Caco-2 (cell line): Measurements from ENCODE around the gene TACC3. TPM values are rescaled to one million over a fixed set of nuclear protein-coding genes. Genes with fewer than 3 reads are reported as not detected.

ENCODE experiments used
- BruUV-seq: library from RNA; stranded (reverse); fragments of 400-500 nt; replicated peaks from 2 replicates; lab custom pipeline; 2021; lab: Mats Ljungman, UMichigan
- CTCF ChIA-PET: fragments of 300-600 bp; sonication (Branson Sonifier 250); formaldehyde crosslinking; loops from one replicate; lab custom pipeline; 2022; ENCODE audit warnings: antibody characterized with exemption; lab: Charles Lee
- POLR2A ChIA-PET: fragments of 300-600 bp; sonication (Branson Sonifier 250); formaldehyde crosslinking; loops from one replicate; lab custom pipeline; 2022; ENCODE audit warnings: antibody characterized with exemption; lab: Charles Lee
- DNase-seq, 2 experiments: peaks; one replicate each; pipeline versions ENCODE4 v3.0.0 to v3.0.0-alpha.2; 2020 to 2022
- H3K27me3 ChIP-seq: replicated peaks from 2 replicates; pipeline ENCODE4 v1.6.0; 2011; ENCODE audit warnings: low read length; ENCODE audit not compliant: control insufficient read depth, insufficient read depth
- H3K36me3 ChIP-seq: 2 replicates; pipeline ENCODE4 v1.5.1; 2011; ENCODE audit warnings: low read length; ENCODE audit not compliant: control insufficient read depth, insufficient read depth
- H3K4me1 ChIP-seq: fragments of 250-450 bp; sonication (Bioruptor Pico); 2 replicates; pipeline ENCODE4 v1.5.1; 2020; ENCODE audit warnings: mild to moderate bottlenecking
- H3K4me3 ChIP-seq: 2 replicates; pipeline ENCODE4 v1.5.1; 2011; ENCODE audit warnings: low read depth, mild to moderate bottlenecking, control low read depth, low read length
- H3K9me3 ChIP-seq: fragments of 250-450 bp; sonication (Bioruptor Pico); 2 replicates; pipeline ENCODE4 v1.5.1; 2020; ENCODE audit warnings: mild to moderate bottlenecking, moderate library complexity
- H3K27ac Mint-ChIP-seq: one replicate; pipeline ENCODE4 v1.8.0; 2022; ENCODE audit warnings: mixed read lengths; ENCODE audit not compliant: unreplicated experiment
- H3K27me3 Mint-ChIP-seq: one replicate; pipeline ENCODE4 v1.8.0; 2022; ENCODE audit warnings: mixed read lengths; ENCODE audit not compliant: insufficient read depth, unreplicated experiment
- H3K36me3 Mint-ChIP-seq: one replicate; pipeline ENCODE4 v1.8.0; 2022; ENCODE audit warnings: mild to moderate bottlenecking, mixed read lengths; ENCODE audit not compliant: insufficient read depth, unreplicated experiment
- H3K4me1 Mint-ChIP-seq: one replicate; pipeline ENCODE4 v1.8.0; 2022; ENCODE audit warnings: low read depth, mixed read lengths; ENCODE audit not compliant: unreplicated experiment
- H3K4me3 Mint-ChIP-seq: one replicate; pipeline ENCODE4 v1.8.0; 2022; ENCODE audit warnings: mild to moderate bottlenecking, moderate library complexity, mixed read lengths; ENCODE audit not compliant: unreplicated experiment
- H3K9me3 Mint-ChIP-seq: one replicate; pipeline ENCODE4 v1.8.0; 2022; ENCODE audit warnings: mixed read lengths; ENCODE audit not compliant: unreplicated experiment
- intact Hi-C: fragments of 100-400 bp; cut with micrococcal nuclease; formaldehyde crosslinking; loops from one replicate; pipeline ENCODE4 v1.10.0; 2022; ENCODE audit not compliant: unreplicated experiment
- total RNA-seq: library from RNA; stranded (reverse); gene quantifications from 2 replicates; pipeline ENCODE4 v1.2.3, GENCODE V29; 2022
- TF ChIP-seq, protein P1 (sequence below), 2 experiments: fragments of 200-600 bp in 1 of 2; IDR thresholded peaks; 1 replicate in 1 of 2; 2 replicates in 1 of 2; pipeline versions ENCODE4 v1.5.1 to v1.8.0; 2011 to 2022; ENCODE audit warnings: antibody characterized with exemption in 1 of 2, control low read depth in 1 of 2, inconsistent platforms in 1 of 2, low read depth in 1 of 2, low read length in 1 of 2, mild to moderate bottlenecking in 1 of 2, moderate library complexity in 1 of 2; ENCODE audit not compliant: insufficient read depth in 1 of 2, severe bottlenecking in 1 of 2, unreplicated experiment in 1 of 2

The TACC3 gene
- total RNA-seq, 1 experiment from 2014 or later = 106 TPM

DNA sequence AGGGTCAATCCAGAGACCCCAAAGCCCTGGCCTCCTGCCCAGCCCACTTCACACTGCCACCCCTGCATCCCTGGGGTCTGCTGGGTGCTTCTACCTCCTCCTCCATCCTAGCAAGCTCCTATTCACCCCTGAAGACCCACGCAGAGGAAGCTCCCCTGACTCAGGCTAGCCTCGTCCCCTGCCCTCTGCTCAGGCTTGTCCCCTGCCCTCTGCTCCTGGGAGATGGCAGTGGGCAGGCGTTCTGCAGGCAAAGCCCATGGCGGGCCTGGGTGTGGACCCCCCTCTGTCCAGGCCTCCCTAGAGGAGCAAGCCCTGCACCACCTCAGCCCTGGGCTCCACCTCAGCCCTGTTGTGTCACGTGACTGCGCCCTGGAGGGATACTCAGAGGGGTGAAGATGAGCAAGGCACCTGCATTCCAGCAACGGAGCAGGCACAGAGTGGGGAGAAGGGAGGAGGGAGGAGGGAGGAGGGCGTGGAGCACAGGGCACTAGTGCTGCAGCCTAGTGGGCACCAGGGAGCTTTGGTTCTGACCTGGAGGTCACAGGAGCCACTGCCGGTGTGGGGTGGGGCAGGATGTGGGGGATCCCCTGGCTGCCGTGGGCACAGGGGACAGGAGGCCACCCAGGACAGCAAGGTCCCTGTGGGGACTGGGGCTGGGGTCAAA is 44.2 kb downstream of the TACC3 start:
- POLR2A ChIA-PET = interaction anchor here (0.6 kb wide), 1 partner anchor 36 kb away, joined by 3 read pairs; no protein-coding TSS in a partner anchor
- BruUV-seq = no TSS peak
- H3K27me3 Mint-ChIP-seq = no peaks in the 10 kb centered on the region
- no peak overlapping the region for H3K4me3 ChIP-seq
- no peaks in the 10 kb centered on the region for H3K9me3 Mint-ChIP-seq
- peak; percentile 41 to 63 for DNase-seq
- CTCF ChIA-PET = interaction anchor here (0.6 to 0.9 kb wide), 2 partner anchors 14 to 17 kb away, joined by 3 to 4 read pairs; no protein-coding TSS in a partner anchor
- intact Hi-C loops = no loop called here
- no peak overlapping the region for H3K27ac Mint-ChIP-seq
- H3K36me3 Mint-ChIP-seq = peaks cover 6% of the 10 kb centered on the region
- no peaks in the 10 kb centered on the region for H3K9me3 ChIP-seq
- peak overlapping the region; percentile 36 for H3K4me3 Mint-ChIP-seq
- no peaks in the 10 kb centered on the region for H3K27me3 ChIP-seq
- no peaks in the 10 kb centered on the region for H3K36me3 ChIP-seq
- H3K4me1 ChIP-seq = peaks cover 41% of the 10 kb centered on the region
- TF ChIP-seq, protein P1, sequence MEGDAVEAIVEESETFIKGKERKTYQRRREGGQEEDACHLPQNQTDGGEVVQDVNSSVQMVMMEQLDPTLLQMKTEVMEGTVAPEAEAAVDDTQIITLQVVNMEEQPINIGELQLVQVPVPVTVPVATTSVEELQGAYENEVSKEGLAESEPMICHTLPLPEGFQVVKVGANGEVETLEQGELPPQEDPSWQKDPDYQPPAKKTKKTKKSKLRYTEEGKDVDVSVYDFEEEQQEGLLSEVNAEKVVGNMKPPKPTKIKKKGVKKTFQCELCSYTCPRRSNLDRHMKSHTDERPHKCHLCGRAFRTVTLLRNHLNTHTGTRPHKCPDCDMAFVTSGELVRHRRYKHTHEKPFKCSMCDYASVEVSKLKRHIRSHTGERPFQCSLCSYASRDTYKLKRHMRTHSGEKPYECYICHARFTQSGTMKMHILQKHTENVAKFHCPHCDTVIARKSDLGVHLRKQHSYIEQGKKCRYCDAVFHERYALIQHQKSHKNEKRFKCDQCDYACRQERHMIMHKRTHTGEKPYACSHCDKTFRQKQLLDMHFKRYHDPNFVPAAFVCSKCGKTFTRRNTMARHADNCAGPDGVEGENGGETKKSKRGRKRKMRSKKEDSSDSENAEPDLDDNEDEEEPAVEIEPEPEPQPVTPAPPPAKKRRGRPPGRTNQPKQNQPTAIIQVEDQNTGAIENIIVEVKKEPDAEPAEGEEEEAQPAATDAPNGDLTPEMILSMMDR (IDR thresholded peaks at IDR 0.05; ENCODE audit: insufficient read depth in 1 of 2, low read depth in 1 of 2, low read length in 1 of 2, severe bottlenecking in 1 of 2, unreplicated experiment in 1 of 2) = no peak
- peaks cover 12% of the 10 kb centered on the region for H3K4me1 Mint-ChIP-seq

DNA sequence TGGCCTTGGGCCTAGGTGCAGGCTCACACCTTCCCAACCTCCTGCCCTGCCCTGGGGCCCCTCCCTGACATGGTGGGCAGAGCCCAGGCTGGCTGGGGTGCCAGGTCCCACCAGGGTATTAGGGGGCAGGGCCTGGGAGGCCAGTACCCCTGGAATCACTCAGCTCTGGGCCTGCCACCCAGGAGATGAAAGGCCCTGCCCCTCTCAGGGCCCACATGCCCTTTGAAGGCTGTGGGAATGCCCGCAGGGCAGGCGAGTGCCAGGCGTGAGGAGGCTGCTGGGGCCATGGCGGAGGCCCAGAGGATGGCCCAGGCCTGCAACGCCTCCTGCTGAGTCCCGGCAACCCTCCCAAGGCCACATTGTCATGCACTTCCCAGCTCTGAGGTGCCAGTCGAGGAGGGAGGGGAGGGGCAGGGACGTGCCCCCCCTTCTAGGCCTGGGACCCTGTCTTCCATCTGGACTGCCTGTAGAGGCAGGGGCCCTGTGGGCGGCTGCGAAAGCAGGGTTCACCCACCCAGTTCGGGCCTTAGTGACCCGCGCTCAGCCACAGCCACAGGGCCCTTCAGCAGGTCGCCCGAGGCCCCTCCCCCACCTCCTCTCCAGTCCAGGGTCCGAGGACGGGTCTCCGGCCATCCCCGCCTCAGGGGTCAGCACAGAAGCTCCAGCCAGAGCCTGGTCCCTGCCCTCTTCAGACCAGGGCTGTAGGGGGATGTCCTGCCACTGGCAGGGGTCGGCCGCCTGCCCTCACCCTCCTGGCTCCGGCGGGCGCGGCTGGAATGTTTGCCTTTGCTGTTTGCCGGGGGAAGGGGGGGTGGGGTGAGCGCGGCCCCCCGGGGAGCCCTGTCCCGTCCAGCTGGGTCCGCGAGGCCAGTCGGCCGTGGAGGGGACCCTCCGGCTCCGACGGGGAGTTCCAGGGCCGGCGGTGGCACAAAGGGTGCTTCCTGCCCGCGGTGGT is 45.1 kb downstream of the TACC3 start:
- peak overlapping the region; percentile 42 for H3K4me3 ChIP-seq
- ChIA-PET CTCF (interaction anchor here (0.8 to 2.2 kb wide), 3 partner anchors 15 to 28 kb away, joined by 3 to 35 read pairs (median 3); partner anchors contain the start of gene FGFR3), POLR2A (interaction anchor here (0.6 kb wide), 1 partner anchor 36 kb away, joined by 3 read pairs; no protein-coding TSS in a partner anchor)
- no peaks in the 10 kb centered on the region for H3K9me3 ChIP-seq
- Mint-ChIP-seq H3K36me3 (peaks cover 6% of the 10 kb centered on the region), H3K27me3 (no peaks in the 10 kb centered on the region), H3K9me3 (no peaks in the 10 kb centered on the region), H3K4me1 (peaks cover 12% of the 10 kb centered on the region), H3K27ac (no peak overlapping the region), H3K4me3 (peak overlapping the region; percentile 36)
- H3K36me3 ChIP-seq = no peaks in the 10 kb centered on the region
- TF ChIP-seq, protein P1 (IDR thresholded peaks at IDR 0.05; ENCODE audit: insufficient read depth in 1 of 2, low read depth in 1 of 2, low read length in 1 of 2, severe bottlenecking in 1 of 2, unreplicated experiment in 1 of 2) = no peak
- intact Hi-C loops = no loop called here
- no peaks in the 10 kb centered on the region for H3K27me3 ChIP-seq
- peak in 1 of 2 experiments; percentile 64 for DNase-seq
- TSS peak; percentile 34 for BruUV-seq
- H3K4me1 ChIP-seq = peaks cover 50% of the 10 kb centered on the region
